ENCODE measurements around the gene FARSA. TPM values are rescaled to one million over a fixed set of nuclear protein-coding genes. Genes with fewer than 3 reads are reported as not detected.

FARSA gene
- total and polyA plus RNA-seq, 2 donors (not counting 1 experiment from before 2014, with no cell fraction given), result 26.4 to 50.1 TPM

GRCh38 chr19:12913851-12914690 is 19.4 kb downstream of the FARSA start:
- no peaks in the 10 kb centered on the region for H3K79me2 ChIP-seq (ENCODE audit: control insufficient read depth, insufficient read depth, low read length)

More at GRCh38 chr19:12913851-12914690, 19.4 kb downstream of the FARSA start:
- H3K4me2 ChIP-seq (replicated peaks; ENCODE audit: low read depth, low read length, poor library complexity, severe bottlenecking), result peak overlapping the region; percentile 26
- Mint-ChIP-seq H3K4me3 (peak overlapping the region; percentile 48), H3K9me3 (ENCODE audit: insufficient read depth) (no peaks in the 10 kb centered on the region), H3K27me3 (no peaks in the 10 kb centered on the region), H3K4me1 (peaks cover 17% of the 10 kb centered on the region), H3K27ac (peak overlapping the region; percentile 67)
- H3K36me3 ChIP-seq (replicated peaks in 1 of 2; ENCODE audit: control extremely low read depth in 1 of 2, control insufficient read depth in 1 of 2, extremely low read depth in 1 of 2, insufficient read depth in 2 of 2, low read length in 1 of 2), result no peaks in the 10 kb centered on the region
- DNase-seq, result peak; percentile 50
- no peak overlapping the region for H3K4me3 ChIP-seq (ENCODE audit: control extremely low read depth in 1 of 5, extremely low read depth in 1 of 5, insufficient read depth in 1 of 5, low read depth in 2 of 5, low read length in 4 of 5)
- peaks cover 9 to 25% of the 10 kb centered on the region in 2 donors for H3K4me1 ChIP-seq (ENCODE audit: control insufficient read depth in 2 of 2, insufficient read depth in 2 of 2, low read length in 2 of 2)
- H2AFZ ChIP-seq (ENCODE audit: insufficient read depth, low read depth, low read length, poor library complexity, severe bottlenecking), result peak overlapping the region; percentile 18
- no peaks in the 10 kb centered on the region for H3K27me3 ChIP-seq (replicated peaks in 1 of 4; ENCODE audit: control extremely low read depth in 1 of 4, control insufficient read depth in 3 of 4, insufficient read depth in 4 of 4, low read length in 3 of 4)
- H3K27ac ChIP-seq (ENCODE audit: low read length in 2 of 2), result no peak overlapping the region
- ChIA-PET CTCF (interaction anchor here (0.6 to 1.3 kb wide), 5 partner anchors 13 to 1105 kb away, joined by 3 to 7 read pairs (median 4); no protein-coding TSS in a partner anchor), POLR2A (no interaction called here)
- no peak overlapping the region for H3K9ac ChIP-seq (ENCODE audit: low read length)
- WGBS (ENCODE audit: insufficient coverage), result 28% methylated on average over 6 of the region's 12 CpGs
- no peak for TF ChIP-seq EZH2 (IDR thresholded peaks at IDR 0.05; ENCODE audit: borderline replicate concordance, insufficient read depth, low read depth, low read length, poor library complexity, severe bottlenecking)
- TF ChIP-seq CTCF (IDR thresholded peaks at IDR 0.05), result no peak
- intact Hi-C loops (cut with micrococcal nuclease), result no loop called here
- no peaks in the 10 kb centered on the region for H3K9me3 ChIP-seq (ENCODE audit: control extremely low read depth in 1 of 3, control insufficient read depth in 2 of 3, insufficient read depth in 1 of 3, low read length in 2 of 3)
- peak; percentile 52 for ATAC-seq (ENCODE audit: low read depth)
- no peaks in the 10 kb centered on the region for H4K20me1 ChIP-seq (ENCODE audit: control insufficient read depth, insufficient read depth, low read length, poor library complexity, severe bottlenecking)

Data from B cell (primary cell).